ENCODE measurements around the gene PYY. TPM values are rescaled to one million over a fixed set of nuclear protein-coding genes. Genes with fewer than 3 reads are reported as not detected.

PYY gene
- total RNA-seq, 6 donors from 2014 or later = 0.60 TPM; not detected in 5

DNA sequence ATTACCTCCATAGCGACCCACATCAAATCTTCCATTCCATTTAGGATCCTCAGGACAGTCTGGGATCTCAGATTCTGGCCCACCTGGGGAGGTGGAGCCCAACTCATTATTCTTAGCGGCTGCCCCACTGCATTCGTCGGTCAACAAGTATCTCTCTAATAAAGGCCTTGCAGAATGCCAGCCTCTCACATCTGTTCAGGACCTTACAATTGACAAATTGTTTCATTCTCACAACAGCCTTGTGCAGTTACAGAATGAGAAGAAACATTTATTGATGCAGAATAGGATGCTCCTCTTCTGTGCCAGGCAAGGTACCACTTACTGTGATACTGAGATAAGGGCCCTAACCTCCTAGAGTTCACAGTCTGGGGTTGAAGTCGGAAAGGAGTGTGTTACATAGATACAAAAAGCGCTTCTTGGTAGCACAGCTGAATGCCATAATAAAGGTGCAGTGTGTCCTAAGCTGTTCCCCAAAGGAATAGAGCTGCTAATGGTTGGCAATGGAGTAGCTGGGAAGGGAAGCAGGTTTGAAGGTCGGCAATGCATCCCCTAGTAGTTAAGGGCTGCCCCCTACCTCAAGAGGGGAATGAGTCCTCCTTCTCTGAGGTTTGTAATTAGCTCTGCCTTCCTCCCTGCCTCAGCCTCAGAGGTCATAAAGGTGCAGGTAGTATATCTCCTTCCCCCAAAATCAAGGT is 44.1 kb downstream of the PYY start:
- H3K27me3 ChIP-seq = peaks cover 0 to 29% (median 14%) of the 10 kb centered on the region in 4 donors
- no peak overlapping the region for H3K4me3 ChIP-seq
- no peaks in the 10 kb centered on the region for H3K36me3 ChIP-seq
- DNase-seq = no peak
- H3K4me1 ChIP-seq = peaks cover 27 to 32% (median 28%) of the 10 kb centered on the region in 4 donors
- H3K9me3 ChIP-seq = no peaks in the 10 kb centered on the region
- WGBS, 2 donors = 65 to 75% methylated on average over 7 of the region's 7 CpGs
- TF ChIP-seq EP300 (IDR thresholded peaks at IDR 0.05) (no peak), CTCF (IDR thresholded peaks at IDR 0.05) (no peak), POLR2A (IDR thresholded peaks at IDR 0.05) (no peak), POLR2AphosphoS5 (IDR thresholded peaks at IDR 0.05) (no peak)
- no peak overlapping the region for H3K27ac ChIP-seq
- ATAC-seq (ENCODE audit: low FRiP score in 2 of 2) = no peak

DNA sequence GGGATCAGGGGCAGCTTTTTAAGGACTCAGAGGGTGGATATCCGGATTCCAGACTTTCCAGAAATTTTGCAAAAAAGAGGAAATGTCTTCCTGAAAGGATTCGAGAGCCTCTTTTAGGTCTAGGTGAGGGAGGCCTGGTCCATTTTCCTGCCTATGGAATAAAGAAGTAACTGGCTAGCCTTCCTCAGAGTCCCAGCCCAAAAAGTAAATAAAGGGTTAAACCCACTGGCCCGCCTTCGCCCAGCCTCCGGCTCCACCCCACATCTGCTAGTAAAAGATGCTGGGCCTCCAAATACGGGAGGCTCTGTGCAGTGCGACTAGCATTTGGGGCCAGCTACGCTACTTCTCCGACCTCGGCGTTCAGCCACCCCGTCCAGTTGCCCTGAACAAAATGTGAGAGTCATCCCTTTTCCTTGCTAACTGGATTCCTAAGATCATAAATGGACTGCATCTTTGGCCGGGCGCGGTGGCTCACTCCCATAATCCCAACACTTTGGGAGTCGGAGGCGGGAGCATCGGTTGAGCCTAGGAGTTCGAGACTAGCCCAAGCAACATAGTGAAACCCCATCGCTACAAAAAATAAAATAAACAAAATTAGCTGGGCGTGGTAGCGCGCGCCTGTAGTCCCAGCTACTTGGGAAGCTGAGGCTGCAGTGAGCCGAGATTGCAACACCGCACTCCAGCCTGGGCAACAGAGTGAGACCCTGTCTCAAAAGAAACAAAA is 45.6 kb downstream of the PYY start:
- peaks cover 27 to 32% (median 28%) of the 10 kb centered on the region in 4 donors for H3K4me1 ChIP-seq
- peak overlapping the region; percentile 13 to 48 (median 44) for H3K4me3 ChIP-seq
- peak overlapping the region in 3 of 4 donors; percentile 58 to 78 (median 64) for H3K27ac ChIP-seq
- no peaks in the 10 kb centered on the region for H3K36me3 ChIP-seq
- TF ChIP-seq CTCF (IDR thresholded peaks at IDR 0.05) = no peak
- TF ChIP-seq POLR2A (IDR thresholded peaks at IDR 0.05) = no peak
- TF ChIP-seq EP300 (IDR thresholded peaks at IDR 0.05) = no peak
- TF ChIP-seq POLR2AphosphoS5 (IDR thresholded peaks at IDR 0.05) = no peak
- peak in 1 of 2 donors; percentile 61 for DNase-seq
- WGBS, 2 donors = 35% methylated on average over 25 to 26 of the region's 26 CpGs
- H3K27me3 ChIP-seq = peaks cover 0 to 29% (median 14%) of the 10 kb centered on the region in 4 donors
- peak in 1 of 2 donors; percentile 86 for ATAC-seq (ENCODE audit: low FRiP score in 2 of 2)
- H3K9me3 ChIP-seq = no peaks in the 10 kb centered on the region

DNA sequence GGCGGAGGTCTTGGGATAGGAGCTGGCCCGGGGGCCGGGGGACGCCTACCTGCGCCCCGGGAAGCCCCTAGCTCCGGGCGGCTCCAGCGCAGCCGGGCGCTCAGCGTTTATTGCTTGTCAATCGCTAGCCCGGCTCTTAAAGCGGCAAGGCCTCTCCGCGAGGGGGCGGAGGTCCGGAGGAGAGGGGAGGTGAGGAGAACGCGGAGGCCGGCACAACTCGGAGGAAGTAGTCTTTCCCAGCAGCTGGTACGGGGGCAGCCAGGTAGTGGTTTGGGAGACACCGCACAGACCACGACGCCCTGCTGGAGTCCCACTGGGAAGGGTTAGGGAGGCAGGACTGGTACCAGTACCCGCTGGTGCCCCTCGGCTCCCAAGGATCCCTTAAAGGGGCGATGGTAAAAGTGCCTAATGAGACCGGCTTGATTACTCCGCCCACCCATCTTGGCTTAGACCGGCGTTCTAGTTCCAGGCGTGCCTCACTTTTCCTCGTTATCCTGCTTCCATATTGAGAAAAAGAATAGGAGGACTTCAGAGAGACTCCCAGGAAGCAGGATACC is 46.2 kb downstream of the PYY start, which contains the start of gene MPP2:
MPP2 (minus strand) TSS at position 112 of the 557 bp plus-strand sequence. CDS start 3,076 bp downstream, outside the sequence.
- DNase-seq (peak; percentile 48 to 88), ATAC-seq (ENCODE audit: low FRiP score in 2 of 2) (peak in 1 of 2 donors; percentile 86)
- peak within 1 kb of the TSS; percentile 2 to 78 (median 61) for H3K27ac ChIP-seq
- WGBS, 2 donors = 1 to 3% methylated on average over 33 to 36 of the region's 36 CpGs
- no peaks in the 10 kb centered on the region for H3K9me3 ChIP-seq
- TF ChIP-seq CTCF (IDR thresholded peaks at IDR 0.05) (peak in 2 of 6 experiments; percentile 19 to 21), EP300 (IDR thresholded peaks at IDR 0.05) (no peak)
- peaks cover 27 to 32% (median 28%) of the 10 kb centered on the region in 4 donors for H3K4me1 ChIP-seq
- H3K36me3 ChIP-seq = no peaks in the 10 kb centered on the region
- H3K4me3 ChIP-seq = peak within 1 kb of the TSS; percentile 13 to 48 (median 44)
- peaks cover 0 to 29% (median 14%) of the 10 kb centered on the region in 4 donors for H3K27me3 ChIP-seq

DNA sequence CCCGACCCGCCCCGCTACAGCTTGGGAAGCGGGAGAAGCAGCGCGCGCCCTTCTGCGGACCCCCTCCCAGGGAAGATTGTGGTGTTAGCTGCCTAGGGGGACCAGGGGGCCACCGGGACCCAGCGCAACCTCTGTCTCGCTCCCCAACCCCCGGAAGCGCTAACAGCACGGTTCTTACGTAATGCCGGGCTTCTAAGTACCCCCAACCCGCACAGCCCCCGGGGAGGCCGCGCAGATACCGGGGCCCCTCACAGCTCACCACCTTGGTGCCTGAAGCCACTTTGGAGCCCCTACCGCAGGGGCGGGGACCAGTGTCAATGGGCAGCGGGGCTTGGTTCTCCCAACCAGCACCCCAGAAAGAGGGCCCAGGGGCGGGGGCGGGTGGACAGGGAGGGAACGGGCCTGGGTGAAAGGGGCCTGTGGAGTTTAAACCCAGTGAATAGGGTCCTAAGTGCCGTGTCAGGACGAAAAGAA is 46.8 kb downstream of the PYY start:
- peak overlapping the region; percentile 2 to 78 (median 61) for H3K27ac ChIP-seq

More for the DNA sequence above, 46.8 kb downstream of the PYY start:
- DNase-seq (peak in 1 of 2 donors; percentile 72), ATAC-seq (ENCODE audit: low FRiP score in 2 of 2) (peak in 1 of 2 donors; percentile 8)
- WGBS, 2 donors = 0 to 3% methylated on average over 1 to 19 of the region's 29 CpGs
- no peaks in the 10 kb centered on the region for H3K36me3 ChIP-seq
- TF ChIP-seq POLR2A (IDR thresholded peaks at IDR 0.05) (no peak), EP300 (IDR thresholded peaks at IDR 0.05) (no peak), CTCF (IDR thresholded peaks at IDR 0.05) (no peak), POLR2AphosphoS5 (IDR thresholded peaks at IDR 0.05) (no peak)
- H3K4me3 ChIP-seq = peak overlapping the region; percentile 13 to 48 (median 44)
- H3K4me1 ChIP-seq = peaks cover 27 to 32% (median 28%) of the 10 kb centered on the region in 4 donors
- peaks cover 0 to 29% (median 14%) of the 10 kb centered on the region in 4 donors for H3K27me3 ChIP-seq
- H3K9me3 ChIP-seq = no peaks in the 10 kb centered on the region

Measured in upper lobe of left lung (tissue), 6 donors.